ENCODE measurements around the gene MACF1. TPM values are rescaled to one million over a fixed set of nuclear protein-coding genes. Genes with fewer than 3 reads are reported as not detected.

The MACF1 gene
- total and polyA plus RNA-seq, 12 donors: 85.3 to 379 (median 305) TPM

DNA sequence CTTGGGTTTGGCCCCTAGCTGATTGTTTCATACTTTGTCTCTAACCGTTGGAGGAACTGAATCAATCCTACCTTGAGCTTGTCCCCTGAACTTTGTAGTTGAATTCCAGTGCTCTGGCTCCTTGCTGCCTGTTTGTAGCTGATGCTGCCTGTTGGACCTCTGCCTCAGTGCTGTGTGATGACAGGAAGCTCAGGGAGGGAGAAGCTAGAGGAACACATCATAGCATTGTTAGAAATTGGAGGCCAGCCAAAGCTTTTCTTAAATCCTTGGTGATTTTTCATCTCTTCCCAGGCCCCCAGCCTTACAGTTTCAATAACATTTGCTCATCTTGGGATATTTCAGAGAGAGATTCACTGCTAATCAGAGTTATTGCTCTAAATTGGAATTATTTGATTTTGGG is 34.0 kb downstream of the MACF1 start:
- peak in 1 of 2 donors; percentile 67 for DNase-seq
- H3K4me3 ChIP-seq: no peak overlapping the region
- TF ChIP-seq CTCF (IDR thresholded peaks at IDR 0.05): no peak
- peak overlapping the region in 6 of 10 donors; percentile 16 to 57 (median 43) for H3K27ac ChIP-seq
- H3K36me3 ChIP-seq: peaks cover 0 to 33% (median 0%) of the 10 kb centered on the region in 9 donors
- intact Hi-C loops (cut with DNase I): no loop called here
- no peaks in the 10 kb centered on the region for H3K9me3 ChIP-seq
- 0% methylated on average over 1 of the region's 1 CpG for WGBS, 2 donors
- H3K27me3 ChIP-seq: no peaks in the 10 kb centered on the region
- peak; percentile 55 to 85 (median 80) for ATAC-seq
- H3K4me1 ChIP-seq: peaks cover 10 to 38% (median 32%) of the 10 kb centered on the region in 9 donors

- intact Hi-C loops (cut with DNase I): no loop called here
- Histone ChIP-seq H3K27ac (no peak overlapping the region), H3K36me3 (peaks cover 0 to 32% (median 0%) of the 10 kb centered on the region in 9 donors), H3K9me3 (no peaks in the 10 kb centered on the region), H3K4me3 (no peak overlapping the region), H3K4me1 (peaks cover 10 to 38% (median 32%) of the 10 kb centered on the region in 9 donors), H3K27me3 (no peaks in the 10 kb centered on the region)
- TF ChIP-seq CTCF (IDR thresholded peaks at IDR 0.05): no peak
- no peak for DNase-seq
- 95% methylated on average over 3 of the region's 3 CpGs for WGBS, 2 donors
- no peak for ATAC-seq
Measured at GRCh38 chr1:39239968-39240367, 35.5 kb downstream of the MACF1 start.

- Histone ChIP-seq H3K4me1 (peaks cover 3 to 24% (median 11%) of the 10 kb centered on the region in 9 donors), H3K27ac (no peak overlapping the region), H3K36me3 (peaks cover 0 to 22% (median 0%) of the 10 kb centered on the region in 9 donors), H3K9me3 (no peaks in the 10 kb centered on the region), H3K4me3 (no peak overlapping the region), H3K27me3 (no peaks in the 10 kb centered on the region)
- no peak for DNase-seq
- no peak for TF ChIP-seq CTCF (IDR thresholded peaks at IDR 0.05)
- WGBS, 2 donors: 85 to 87% methylated on average over 2 of the region's 2 CpGs
- intact Hi-C loops (cut with DNase I): no loop called here
- ATAC-seq: no peak
Measured at GRCh38 chr1:39243302-39243701, 38.8 kb downstream of the MACF1 start.

GRCh38 chr1:39250460-39251240 is 46.2 kb downstream of the MACF1 start:
- Histone ChIP-seq H3K27me3 (no peaks in the 10 kb centered on the region), H3K27ac (no peak overlapping the region), H3K36me3 (peaks cover 0 to 57% (median 24%) of the 10 kb centered on the region in 9 donors), H3K4me1 (peaks cover 0 to 41% (median 16%) of the 10 kb centered on the region in 9 donors), H3K4me3 (no peak overlapping the region), H3K9me3 (no peaks in the 10 kb centered on the region)
- intact Hi-C loops (cut with DNase I): loop anchor here in 1 of 10 donors (5.0 to 10.0 kb wide), 2 partner anchors 48 to 146 kb away; partner anchors contain the start of gene MACF1
- DNase-seq (no peak), ATAC-seq (no peak)
- 89 to 92% methylated on average over 2 of the region's 2 CpGs for WGBS, 2 donors
- TF ChIP-seq CTCF (IDR thresholded peaks at IDR 0.05): no peak

All from heart right ventricle (tissue), 16 donors.